ENCODE results near the gene HSPA12B. TPM values are rescaled to one million over a fixed set of nuclear protein-coding genes. Genes with fewer than 3 reads are reported as not detected.

Gene HSPA12B
- total and polyA plus RNA-seq, 9 of the 15 experiments (the other 6 are each of a cell fraction or from before 2014, with no cell fraction given), result 0.03 to 0.07 TPM; not detected in 7

DNA sequence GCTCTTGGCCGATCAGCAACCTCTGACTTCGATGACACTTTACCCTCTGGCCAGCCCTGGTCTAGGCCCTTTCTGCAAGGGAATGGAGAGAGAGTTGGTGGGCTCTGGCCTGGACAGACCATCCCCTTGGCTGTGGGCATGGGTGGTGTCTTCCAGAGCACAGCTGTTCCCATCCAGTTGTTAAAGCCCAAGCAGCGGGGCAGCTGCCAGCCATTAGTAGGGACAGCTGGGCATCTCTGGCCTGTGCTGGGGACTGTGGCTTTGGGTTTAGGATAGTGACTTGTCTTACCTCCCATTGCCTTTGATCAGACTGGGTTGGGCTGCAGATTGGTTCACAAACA lies 66.4 kb downstream of the HSPA12B start:
- ChIA-PET POLR2A (no interaction called here), CTCF (ENCODE audit: low intra/inter-chr PET ratio) (no interaction called here)
- no peaks in the 10 kb centered on the region for H3K9me1 ChIP-seq (ENCODE audit: control insufficient read depth, insufficient read depth, low read length)
- in situ Hi-C loops (cut with MboI), result no loop called here
- no peak overlapping the region for H3K27ac ChIP-seq (ENCODE audit: extremely low read depth, low read depth, low read length)
- 0 out of 4 replicates have a peak overlapping the region, but pooled peaks of 1 of the 2 experiments have one; percentile 28 for H3K9ac ChIP-seq (ENCODE audit: insufficient read depth in 1 of 2, low read depth in 2 of 2, low read length in 2 of 2)
- no peak overlapping the region for H2AFZ ChIP-seq (ENCODE audit: low read depth, low read length)
- no peak for DNase-seq (ENCODE audit: extremely low read depth in 1 of 4, low spot score in 3 of 4)
- no peak for ATAC-seq
- FAIRE-seq, result no peak
- TF ChIP-seq ZNF644 (tag; IDR thresholded peaks at IDR 0.05; ENCODE audit: low read depth) (no peak), ZNF780A (CRISPR knock-in tag; IDR thresholded peaks at IDR 0.05) (no peak), ZBTB17 (CRISPR knock-in tag; IDR thresholded peaks at IDR 0.05) (no peak), SIX5 (IDR thresholded peaks at IDR 0.05; ENCODE audit: borderline replicate concordance in 1 of 2, insufficient read depth in 1 of 2, low read depth in 1 of 2, low read length in 2 of 2) (no peak), NR4A1 (CRISPR knock-in tag; IDR thresholded peaks at IDR 0.05) (no peak), NR4A1 (tag; IDR thresholded peaks at IDR 0.05) (no peak), ZNF121 (CRISPR knock-in tag; conservative IDR thresholded peaks at IDR 0.05) (no peak), ZNF253 (CRISPR knock-in tag; conservative IDR thresholded peaks at IDR 0.05) (no peak), KLF16 (IDR thresholded peaks at IDR 0.05) (no peak), TAF15 (IDR thresholded peaks at IDR 0.05; ENCODE audit: low read depth, low read length) (no peak), IFI16 (CRISPR knock-in tag; IDR thresholded peaks at IDR 0.05) (no peak), ILK (tag; IDR thresholded peaks at IDR 0.05; ENCODE audit: borderline replicate concordance, low read depth) (no peak), RBM14 (IDR thresholded peaks at IDR 0.05; ENCODE audit: borderline replicate concordance, insufficient read depth, low read depth, low read length) (no peak), HSF4 (CRISPR knock-in tag; IDR thresholded peaks at IDR 0.05; ENCODE audit: borderline replicate concordance) (no peak)
- TF ChIP-seq, protein P1, sequence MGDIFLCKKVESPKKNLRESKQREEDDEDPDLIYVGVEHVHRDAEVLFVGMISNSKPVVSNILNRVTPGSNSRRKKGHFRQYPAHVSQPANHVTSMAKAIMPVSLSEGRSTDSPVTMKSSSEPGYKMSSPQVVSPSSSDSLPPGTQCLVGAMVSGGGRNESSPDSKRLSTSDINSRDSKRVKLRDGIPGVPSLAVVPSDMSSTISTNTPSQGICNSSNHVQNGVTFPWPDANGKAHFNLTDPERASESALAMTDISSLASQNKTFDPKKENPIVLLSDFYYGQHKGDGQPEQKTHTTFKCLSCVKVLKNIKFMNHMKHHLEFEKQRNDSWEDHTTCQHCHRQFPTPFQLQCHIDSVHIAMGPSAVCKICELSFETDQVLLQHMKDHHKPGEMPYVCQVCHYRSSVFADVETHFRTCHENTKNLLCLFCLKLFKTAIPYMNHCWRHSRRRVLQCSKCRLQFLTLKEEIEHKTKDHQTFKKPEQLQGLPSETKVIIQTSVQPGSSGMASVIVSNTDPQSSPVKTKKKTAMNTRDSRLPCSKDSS (IDR thresholded peaks at IDR 0.05; ENCODE audit: low read depth, partially characterized antibody), result no peak
- TF ChIP-seq, protein P2, sequence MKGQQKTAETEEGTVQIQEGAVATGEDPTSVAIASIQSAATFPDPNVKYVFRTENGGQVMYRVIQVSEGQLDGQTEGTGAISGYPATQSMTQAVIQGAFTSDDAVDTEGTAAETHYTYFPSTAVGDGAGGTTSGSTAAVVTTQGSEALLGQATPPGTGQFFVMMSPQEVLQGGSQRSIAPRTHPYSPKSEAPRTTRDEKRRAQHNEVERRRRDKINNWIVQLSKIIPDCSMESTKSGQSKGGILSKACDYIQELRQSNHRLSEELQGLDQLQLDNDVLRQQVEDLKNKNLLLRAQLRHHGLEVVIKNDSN (CRISPR knock-in tag; IDR thresholded peaks at IDR 0.05), result no peak
- H3K4me1 ChIP-seq (replicated peaks in 1 of 2; ENCODE audit: control insufficient read depth in 2 of 2, insufficient read depth in 2 of 2, low read length in 2 of 2), result peaks cover 14 to 44% of the 10 kb centered on the region in 2 experiments; a peak in 4 of 5 replicates
- peaks cover 49% of the 10 kb centered on the region; the same call in 2 of the 3 replicates for H3K36me3 ChIP-seq (ENCODE audit: control insufficient read depth, insufficient read depth, low read length)
- H3K27me3 ChIP-seq (ENCODE audit: control insufficient read depth in 2 of 2, insufficient read depth in 2 of 2, low read length in 2 of 2), result no peaks in the 10 kb centered on the region
- H3K4me3 ChIP-seq, result no peak overlapping the region
- no peaks in the 10 kb centered on the region for H4K20me1 ChIP-seq (replicated peaks; ENCODE audit: control insufficient read depth, insufficient read depth, low read length)
- WGBS (ENCODE audit: insufficient coverage, low coverage, missing lambda C conversion rate), result 94% methylated on average over 2 of the region's 3 CpGs
- peaks cover 12% of the 10 kb centered on the region; the same call in 2 of the 3 replicates for H3K79me2 ChIP-seq (ENCODE audit: control insufficient read depth, insufficient read depth, low read length)
- no TSS peak for BruUV-seq (replicated peaks)
- no peak overlapping the region for H3K4me2 ChIP-seq (ENCODE audit: insufficient read depth, low read length)
- intact Hi-C loops (cut with micrococcal nuclease), result no loop called here
- no peaks in the 10 kb centered on the region for H3K9me3 ChIP-seq (replicated peaks; ENCODE audit: control insufficient read depth, insufficient read depth, low read depth, low read length)

Measured in K562 (cell line).